ENCODE measurements around the gene VPS37B.
"Not testable (repeated sequence)": the region's sequence is repeated elsewhere in the genome, so short reads cannot be mapped to it uniquely, and the experiment has no call there.

VPS37B gene, protein sequence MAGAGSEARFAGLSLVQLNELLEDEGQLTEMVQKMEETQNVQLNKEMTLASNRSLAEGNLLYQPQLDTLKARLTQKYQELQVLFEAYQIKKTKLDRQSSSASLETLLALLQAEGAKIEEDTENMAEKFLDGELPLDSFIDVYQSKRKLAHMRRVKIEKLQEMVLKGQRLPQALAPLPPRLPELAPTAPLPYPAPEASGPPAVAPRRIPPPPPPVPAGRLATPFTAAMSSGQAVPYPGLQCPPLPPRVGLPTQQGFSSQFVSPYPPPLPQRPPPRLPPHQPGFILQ

DNA sequence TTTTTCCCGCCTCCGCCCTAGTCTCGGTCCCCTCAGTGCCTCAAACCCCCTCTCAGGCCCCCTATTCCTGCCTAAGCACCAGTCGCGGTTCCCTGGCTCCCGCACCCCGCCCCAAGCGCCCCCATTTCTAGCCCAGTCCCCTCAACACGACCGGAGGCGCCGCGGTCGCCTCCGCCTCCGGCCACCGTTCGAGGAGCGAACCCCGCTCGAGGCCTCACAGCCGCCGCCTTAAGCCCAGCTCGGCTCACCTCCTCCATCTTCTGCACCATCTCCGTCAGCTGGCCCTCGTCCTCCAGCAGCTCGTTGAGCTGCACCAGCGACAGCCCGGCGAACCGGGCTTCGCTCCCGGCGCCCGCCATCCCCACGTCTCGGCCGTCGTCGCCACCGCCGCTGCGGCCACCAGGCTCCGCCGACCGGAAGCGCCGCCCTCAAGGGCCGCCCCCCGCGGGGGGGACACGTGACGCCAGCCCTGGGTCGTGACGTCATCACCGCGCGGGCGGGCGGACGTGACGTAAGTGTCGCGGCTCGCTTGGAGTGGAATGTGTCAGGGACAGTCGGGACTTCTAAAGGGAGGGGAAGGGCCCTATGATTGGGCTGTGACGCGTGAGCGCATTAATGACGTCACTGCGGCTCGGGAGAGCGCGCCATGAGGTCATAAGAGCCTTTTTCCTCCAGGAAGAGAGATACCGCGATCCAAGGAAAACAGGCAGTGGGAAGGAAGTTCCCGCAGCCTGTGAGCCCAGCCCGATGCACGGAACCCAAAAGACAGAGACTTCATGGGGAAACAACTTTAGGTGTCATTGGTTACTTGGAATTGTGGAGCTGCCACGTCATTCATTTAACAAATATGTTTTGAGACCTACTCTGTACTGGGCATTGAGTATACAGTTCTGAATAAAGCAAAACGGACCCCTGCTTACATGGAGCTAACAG lies at the start of gene VPS37B:
VPS37B (minus strand) TSS at position 421 of the 933 bp plus-strand sequence; CDS start at position 359, 62 bp downstream.
- no peak for FAIRE-seq

DNA sequence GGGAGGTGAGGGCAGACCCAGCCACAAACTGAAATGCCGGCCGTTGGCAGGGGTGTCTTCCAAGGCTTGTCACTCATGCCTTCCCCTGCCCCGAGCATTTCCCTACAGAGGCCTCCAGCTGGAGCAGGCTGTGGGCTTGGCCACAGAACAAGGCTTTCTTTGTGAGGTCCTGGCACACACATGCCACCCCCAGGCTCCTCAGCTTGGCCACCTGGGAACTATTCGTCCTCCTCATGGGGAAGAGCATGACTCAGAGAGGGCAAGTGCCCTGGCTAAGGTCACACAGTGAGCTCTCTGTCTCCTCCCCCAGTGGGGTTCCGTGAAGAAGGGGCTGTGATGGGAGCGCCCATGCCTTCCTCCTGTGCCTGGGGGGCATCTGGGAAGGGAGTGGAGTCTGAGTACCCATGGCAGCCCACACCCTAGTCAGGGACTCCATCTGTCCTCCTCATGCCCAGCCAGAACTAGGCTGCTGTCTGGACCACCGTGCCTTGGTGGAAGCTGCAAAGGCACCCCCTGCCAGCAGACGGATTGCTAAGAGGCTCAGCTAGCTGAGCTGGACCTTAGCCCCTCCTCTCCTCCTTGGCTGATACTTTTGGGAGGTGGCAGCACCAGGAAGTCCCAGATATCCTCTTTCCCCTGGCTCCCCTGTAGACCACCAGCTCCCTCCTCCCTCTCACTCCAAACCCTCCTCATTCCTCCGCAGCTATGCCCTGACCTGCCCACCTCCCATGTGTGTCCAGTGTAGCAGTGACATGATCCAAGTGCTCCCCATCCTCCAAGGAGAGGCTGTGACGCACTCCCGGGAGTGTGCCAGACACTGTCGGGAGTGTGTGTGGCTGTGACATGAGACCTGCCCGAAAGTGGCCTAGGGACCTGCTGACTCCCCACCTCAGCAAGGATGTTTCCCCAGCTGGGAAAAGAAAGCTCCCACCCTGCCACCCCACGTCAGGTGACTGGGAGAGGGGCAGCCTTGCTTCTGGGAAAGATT lies 49.0 kb upstream of the VPS37B start:
- no peak for FAIRE-seq

DNA sequence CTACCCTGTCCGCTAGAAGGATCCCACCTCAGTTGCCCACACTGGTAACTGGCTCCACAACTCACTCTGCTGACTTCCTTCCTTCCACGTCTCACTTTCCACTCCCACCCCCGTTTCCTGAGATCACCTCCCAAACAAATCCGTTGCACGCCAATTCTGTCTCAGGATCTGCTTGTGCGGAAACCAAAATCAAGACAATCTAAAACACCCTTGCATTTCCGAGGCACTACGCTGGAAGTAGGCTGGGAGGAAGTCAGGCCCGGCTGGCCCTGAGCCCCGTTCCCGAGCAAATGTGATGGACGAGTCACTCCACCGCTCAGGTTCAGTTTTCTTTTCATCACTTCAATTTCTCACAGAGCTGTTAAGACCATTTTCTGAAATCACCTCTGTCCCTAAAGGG lies 47.3 kb upstream of the VPS37B start:
- no peak for FAIRE-seq

DNA sequence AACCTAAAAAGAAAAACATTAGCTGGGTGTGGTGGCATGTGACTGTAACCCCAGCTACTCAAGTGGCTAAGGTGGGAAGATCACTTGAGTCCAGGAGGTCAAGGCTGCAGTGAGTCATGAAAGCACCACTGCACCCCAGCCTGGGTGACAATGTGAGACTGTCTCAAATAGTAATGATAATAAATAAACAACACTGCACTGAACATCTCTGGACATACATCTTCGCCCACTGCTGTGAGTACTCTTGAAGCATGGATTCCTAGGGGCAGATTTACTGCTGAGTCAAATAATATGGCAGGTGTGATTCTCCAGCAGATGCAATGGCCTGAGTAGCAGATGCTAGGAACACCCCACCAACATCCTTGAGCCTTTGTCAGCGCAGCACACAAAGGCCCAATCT lies 46.7 kb upstream of the VPS37B start:
- FAIRE-seq = no peak

DNA sequence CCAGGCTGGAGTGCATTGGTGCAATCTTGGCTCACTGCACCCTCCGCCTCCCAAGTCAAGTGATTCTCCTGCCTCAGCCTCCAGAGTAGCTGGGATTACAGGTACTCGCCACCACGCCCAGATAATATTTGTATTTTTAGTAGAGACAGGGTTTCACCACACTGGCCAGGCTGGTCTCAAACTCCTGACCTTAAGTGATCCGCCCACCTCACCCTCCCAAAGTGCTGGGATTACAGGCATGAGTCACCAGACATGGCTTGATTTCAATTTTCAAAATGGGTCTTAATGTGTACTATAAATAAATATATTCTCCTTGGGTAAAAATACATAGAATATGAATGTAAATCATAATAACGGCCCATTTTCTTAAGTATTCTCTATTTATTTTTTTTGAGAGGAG lies 45.4 kb upstream of the VPS37B start:
- not testable (repeated sequence) for FAIRE-seq

GRCh38 chr12:122939125-122939524 lies 43.2 kb upstream of the VPS37B start:
- FAIRE-seq = no peak

GRCh38 chr12:122937622-122938091 lies 41.7 kb upstream of the VPS37B start:
- no peak for FAIRE-seq

DNA sequence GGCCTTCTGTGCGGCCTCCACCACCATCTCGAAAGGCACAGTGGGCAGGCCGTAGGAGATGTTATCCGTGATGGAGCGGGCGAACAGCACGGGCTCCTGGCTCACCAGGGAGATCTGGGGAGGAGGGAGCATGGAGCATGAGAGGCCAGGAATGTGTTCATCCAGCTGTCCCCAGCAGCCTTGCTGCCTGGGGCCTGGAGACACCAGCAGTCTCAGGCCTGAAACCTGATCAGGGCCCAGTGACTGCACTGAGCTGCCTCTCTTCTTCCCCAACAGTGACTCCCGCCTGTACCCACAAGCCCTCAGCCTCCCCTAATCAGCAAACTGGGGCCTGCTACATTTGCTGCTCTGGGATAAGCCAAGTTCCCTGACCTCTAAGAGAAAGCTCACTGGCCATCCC lies 39.4 kb upstream of the VPS37B start:
- FAIRE-seq = no peak

GRCh38 chr12:122934722-122935121 lies 38.8 kb upstream of the VPS37B start:
- no peak for FAIRE-seq

GRCh38 chr12:122932207-122932606 lies 36.3 kb upstream of the VPS37B start:
- no peak for FAIRE-seq

DNA sequence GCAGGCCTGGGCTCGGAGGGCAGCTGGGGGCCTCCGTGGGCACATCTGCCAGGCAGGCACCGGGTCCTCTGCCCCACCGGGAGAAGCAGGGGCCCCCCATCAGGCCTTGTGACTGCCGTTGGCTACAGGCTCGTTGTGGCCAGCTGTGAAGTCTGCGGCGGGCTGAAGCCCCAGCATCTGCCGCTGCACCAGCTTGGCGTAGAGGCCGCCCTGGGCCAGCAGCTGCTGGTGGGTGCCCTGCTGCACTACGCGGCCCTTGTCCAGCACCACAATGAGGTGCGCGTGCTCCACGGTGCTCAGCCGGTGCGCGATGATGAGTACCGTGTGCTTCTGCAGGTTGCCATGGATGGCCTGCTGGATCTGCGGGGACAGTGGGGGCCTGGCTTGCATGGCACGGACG lies 33.9 kb upstream of the VPS37B start:
- no peak for FAIRE-seq

DNA sequence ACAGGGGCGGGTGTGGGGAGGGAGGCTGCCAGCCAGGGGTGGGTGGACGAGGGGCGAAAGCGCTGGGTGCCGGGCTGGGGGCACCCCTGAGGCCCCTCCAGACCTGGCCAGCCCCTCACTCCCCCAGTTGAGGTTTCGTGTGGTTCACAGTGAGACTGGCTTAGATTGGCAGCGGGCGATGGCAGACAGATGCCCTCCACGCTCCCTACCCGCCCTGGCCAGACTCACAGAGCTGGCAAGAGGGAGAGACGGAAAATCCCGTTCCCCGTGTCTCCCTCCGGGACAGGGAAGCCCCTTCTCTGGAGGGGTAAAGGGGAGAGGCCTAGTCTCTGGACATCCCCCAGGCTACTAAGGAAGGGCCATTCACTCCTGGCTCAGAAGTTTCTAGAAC lies 33.2 kb upstream of the VPS37B start:
- no peak for FAIRE-seq

DNA sequence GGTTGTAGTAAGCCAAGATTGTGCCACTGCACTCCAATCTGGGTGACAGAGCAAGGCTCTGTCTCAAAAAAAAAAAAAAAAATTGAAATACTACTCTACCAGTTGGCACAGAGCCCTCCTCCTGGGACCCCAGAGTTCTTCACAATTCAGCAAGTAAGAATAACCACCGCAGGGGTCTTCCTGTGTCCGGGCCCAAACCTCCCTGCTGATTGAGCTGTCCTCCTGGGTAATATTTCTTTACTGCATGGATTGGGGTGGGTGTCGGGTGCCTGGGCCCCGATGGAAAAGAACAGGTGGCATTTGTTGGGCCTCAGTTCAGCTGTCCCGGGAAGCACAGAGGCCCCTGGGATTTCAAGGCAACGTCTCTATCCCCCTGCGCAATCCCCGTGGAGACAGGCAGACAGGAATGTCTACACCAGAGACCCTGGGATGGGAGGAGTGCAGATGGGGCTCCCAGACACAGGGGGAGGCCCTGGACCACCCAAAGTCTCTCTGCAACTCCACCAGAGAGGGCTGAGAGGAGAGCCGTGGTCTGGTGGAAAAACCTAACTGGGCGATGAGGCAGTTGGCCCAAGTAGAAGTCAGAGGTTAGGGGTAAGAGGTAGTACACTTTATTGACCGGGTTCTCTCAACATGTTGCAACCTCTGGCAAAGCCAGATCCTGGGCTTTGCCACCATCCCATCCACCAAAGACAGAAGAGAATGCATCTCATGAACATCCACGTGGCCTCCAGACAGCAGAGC lies 32.7 kb upstream of the VPS37B start:
- FAIRE-seq = no peak

DNA sequence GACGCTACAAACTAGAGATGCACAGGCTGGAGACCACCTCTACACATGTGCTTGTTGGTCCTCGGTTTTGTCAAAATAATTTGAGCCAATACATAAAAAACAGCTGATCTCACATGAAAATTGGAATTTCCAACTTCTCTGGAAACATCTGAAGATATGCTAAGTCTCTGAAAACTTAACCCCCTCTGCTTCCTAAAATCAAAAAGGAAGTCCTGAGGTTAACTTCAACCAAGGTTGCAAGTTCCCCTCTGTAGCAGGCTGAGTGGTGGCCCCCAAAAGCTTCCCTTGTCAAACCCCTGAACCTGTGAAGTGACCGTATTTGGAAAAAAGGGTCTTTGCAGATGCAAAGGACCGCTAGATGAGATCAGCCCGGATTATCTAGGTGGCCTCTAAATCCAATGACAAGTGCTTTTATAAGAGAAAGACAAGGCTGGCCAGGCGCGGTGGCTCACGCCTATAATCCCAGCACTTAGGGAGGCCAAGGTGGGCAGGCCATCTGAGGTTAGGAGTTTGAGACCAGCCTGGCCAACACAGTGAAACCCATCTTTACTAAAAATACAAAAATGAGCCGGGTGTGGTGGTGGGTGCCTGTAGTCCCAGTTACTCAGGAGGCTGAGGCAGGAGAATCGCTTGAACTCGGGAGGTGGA lies 32.0 kb upstream of the VPS37B start:
- no peak for FAIRE-seq

DNA sequence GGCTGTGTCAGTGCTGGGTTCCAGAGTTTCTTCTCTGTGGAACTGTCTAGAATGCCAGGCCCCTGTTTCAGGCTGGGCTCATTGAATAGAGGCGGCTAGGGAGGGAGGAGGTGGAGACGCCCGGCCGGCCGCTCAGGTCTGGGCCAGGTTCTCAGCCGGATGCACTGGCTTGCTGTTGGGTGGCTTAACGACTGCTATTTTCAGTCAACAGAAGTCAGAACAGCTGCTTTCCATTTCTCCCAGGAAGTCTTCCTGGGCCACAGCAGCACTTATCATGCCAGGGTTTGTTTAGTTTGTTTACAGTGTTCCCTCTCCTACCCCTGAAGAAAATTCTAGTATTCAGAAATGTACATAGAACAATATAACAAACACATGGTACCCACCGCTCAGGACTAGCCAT lies 26.0 kb upstream of the VPS37B start:
- no peak for FAIRE-seq

DNA sequence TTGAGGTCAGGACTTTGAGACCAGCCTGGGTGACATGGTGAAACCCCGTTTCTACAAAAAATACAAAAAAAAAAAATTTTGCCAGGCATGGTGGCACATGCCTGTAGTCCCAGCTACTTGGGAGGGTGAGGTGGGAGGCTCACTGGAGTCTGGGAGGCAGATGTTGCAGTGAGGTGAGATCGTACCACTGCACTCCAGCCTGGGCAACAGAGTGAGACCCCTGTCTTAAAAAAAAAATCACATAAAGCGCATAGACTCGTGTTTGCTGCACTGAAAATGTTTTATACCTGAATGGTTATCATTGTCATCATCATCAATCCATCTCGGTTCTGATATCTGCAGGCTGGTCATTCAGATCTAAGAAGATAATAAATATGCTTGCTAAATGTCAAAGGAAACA lies 24.8 kb upstream of the VPS37B start:
- FAIRE-seq = no peak

DNA sequence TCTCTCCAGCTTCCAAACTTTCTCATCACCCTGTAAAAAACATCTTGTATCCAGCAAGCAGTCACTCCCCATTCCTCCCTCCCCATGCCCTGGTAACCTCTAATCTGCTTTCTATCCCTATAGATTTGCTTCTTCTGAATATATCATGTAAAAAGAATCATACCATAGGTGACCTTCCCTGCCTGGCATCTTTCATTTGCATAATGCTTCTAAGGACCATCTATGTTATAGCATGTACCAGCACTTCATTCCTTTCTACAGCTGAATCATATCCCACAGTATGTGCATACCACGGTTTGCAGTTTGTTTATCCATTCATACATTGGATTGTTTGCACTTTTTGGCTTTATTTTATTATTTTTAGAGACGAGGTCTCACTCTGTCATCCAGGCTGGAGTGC lies 22.9 kb upstream of the VPS37B start:
- FAIRE-seq = no peak

DNA sequence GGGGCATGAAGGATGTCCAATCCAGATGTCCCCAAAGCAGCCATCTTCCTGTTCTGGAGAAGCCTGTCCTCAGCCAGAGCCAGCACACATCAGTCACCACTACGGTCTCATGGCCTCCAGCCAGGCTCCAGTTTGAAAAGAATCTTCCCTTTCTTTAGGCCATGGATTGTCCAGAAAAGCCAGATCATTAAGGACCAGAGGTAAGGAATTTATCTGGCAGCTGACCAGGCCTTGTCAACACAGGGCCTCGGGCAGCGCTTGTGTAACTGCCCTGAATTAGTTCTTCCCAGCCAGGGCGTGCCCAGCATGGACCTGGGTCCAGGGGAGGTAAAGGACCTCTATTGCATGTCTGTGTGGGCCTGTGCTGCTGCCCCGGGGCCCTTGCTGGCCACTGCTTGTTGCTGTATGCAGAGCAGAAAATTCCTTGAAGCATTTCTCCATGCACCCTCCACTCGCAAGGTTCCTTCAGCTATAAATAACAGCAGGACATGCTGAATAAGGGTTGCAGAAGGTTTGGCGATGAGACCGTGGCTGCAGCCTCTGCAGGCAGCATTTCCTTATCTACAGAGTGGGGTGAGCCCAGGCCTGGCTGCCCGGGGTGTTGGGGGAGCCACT lies 21.7 kb upstream of the VPS37B start:
- FAIRE-seq = no peak

GRCh38 chr12:122909442-122910288 lies 13.7 kb upstream of the VPS37B start:
- no peak for FAIRE-seq

GRCh38 chr12:122908915-122909314 lies 13.0 kb upstream of the VPS37B start:
- no peak for FAIRE-seq

Measured in islet of Langerhans (tissue), 1 donor.